GM12878 (cell line): ENCODE measurements around the gene PDPK1. TPM values are rescaled to one million over a fixed set of nuclear protein-coding genes. Genes with fewer than 3 reads are reported as not detected.

ENCODE experiments used
- ASH2L ChIP-seq: fragments of 300-600, 200-600 bp; sonication (generic); IDR thresholded peaks from 2 replicates; pipeline ENCODE4 v1.6.1; 2017; ENCODE audit warnings: low read depth, mild to moderate bottlenecking, borderline replicate concordance
- ATF7 ChIP-seq: fragments of 450-650 bp; IDR thresholded peaks from 2 replicates; pipeline ENCODE4 v1.6.1; 2016; ENCODE audit warnings: low read depth, mild to moderate bottlenecking
- BMI1 ChIP-seq: fragments of 450-650 bp; IDR thresholded peaks from 2 replicates; pipeline ENCODE4 v1.6.1; 2016; ENCODE audit warnings: mild to moderate bottlenecking, moderate library complexity, borderline replicate concordance
- JUND ChIP-seq: IDR thresholded peaks from 2 replicates; pipeline ENCODE4 v1.6.1; 2012; ENCODE audit warnings: low read depth, mild to moderate bottlenecking, low read length, improper control_type of control experiment, moderate library complexity
- MYB ChIP-seq: fragments of 150-350 bp; IDR thresholded peaks from 2 replicates; pipeline ENCODE4 v1.6.1; 2014; ENCODE audit warnings: mild to moderate bottlenecking, low read depth, low read length, borderline replicate concordance
- NFXL1 ChIP-seq: fragments of 450-650 bp; IDR thresholded peaks from 2 replicates; pipeline ENCODE4 v1.6.1; 2017; ENCODE audit warnings: antibody characterized with exemption, mild to moderate bottlenecking, borderline replicate concordance
- RAD21 ChIP-seq: IDR thresholded peaks from 2 replicates; pipeline ENCODE4 v1.6.1; 2011; ENCODE audit warnings: mild to moderate bottlenecking, low read depth, low read length, moderate library complexity; ENCODE audit not compliant: insufficient read depth
- RCOR1 ChIP-seq: conservative IDR thresholded peaks from 2 replicates; pipeline ENCODE4 v1.6.1; 2012; ENCODE audit warnings: low read depth, low read length, improper control_type of control experiment
- STAT1 ChIP-seq: fragments of 450-650 bp; conservative IDR thresholded peaks from 2 replicates; pipeline ENCODE4 v1.6.1; 2014; ENCODE audit warnings: antibody characterized with exemption, mild to moderate bottlenecking
- SUZ12 ChIP-seq: fragments of 200-600 bp; sonication (generic); IDR thresholded peaks from one replicate; pipeline ENCODE4 v1.6.1; 2018; ENCODE audit warnings: antibody characterized with exemption, mild to moderate bottlenecking; ENCODE audit not compliant: unreplicated experiment
- YBX1 ChIP-seq: fragments of 450-650 bp; IDR thresholded peaks from 2 replicates; pipeline ENCODE4 v1.6.1; 2016; ENCODE audit warnings: antibody characterized with exemption
- ZNF217 ChIP-seq: fragments of 450-650 bp; IDR thresholded peaks from 2 replicates; pipeline ENCODE4 v1.6.1; 2017; ENCODE audit warnings: antibody characterized with exemption, mild to moderate bottlenecking
- ZNF384 ChIP-seq: IDR thresholded peaks from 2 replicates; pipeline ENCODE4 v1.6.1; 2012; ENCODE audit warnings: low read depth, mild to moderate bottlenecking, low read length, improper control_type of control experiment, borderline replicate concordance
- polyA plus RNA-seq, 11 experiments: library from polyadenylated mRNA; depleted of rRNA in 4 of 11; unstranded in 6 of 11; stranded (reverse) in 5 of 11; fragments of >200 nt; fragmentation: Nextera tagmentation in 4 of 11; fragmentation: Illumina TruSeq in 1 of 11; extraction: Ambion mirVana in 4 of 11; extraction: Trizol in 1 of 11; gene quantifications; 1 replicate in 1 of 11; 2 replicates in 10 of 11; pipeline versions ENCODE4 v1.2.1 to v1.2.3, GENCODE V29; 2011 to 2016; ENCODE audit warnings: inconsistent platforms in 2 of 11, missing spikeins in 2 of 11, low read depth in 1 of 11
- total RNA-seq, 4 experiments: library from RNA; depleted of rRNA in 3 of 4; stranded (reverse); fragments of >200 nt in 3 of 4; fragmentation: Illumina TruSeq in 1 of 4; extraction: Trizol in 1 of 4; gene quantifications; 2 replicates each; pipeline versions ENCODE4 v1.2.1 to v1.2.3, GENCODE V29; 2013 to 2021
- TF ChIP-seq, protein P1 (sequence below): fragments of 450-650 bp; IDR thresholded peaks from 2 replicates; pipeline ENCODE4 v1.6.1; 2018; ENCODE audit warnings: borderline replicate concordance, mild to moderate bottlenecking; ENCODE audit not compliant: partially characterized antibody
- TF ChIP-seq, protein P2 (sequence below): fragments of 450-650 bp; IDR thresholded peaks from 2 replicates; pipeline ENCODE4 v1.6.1; 2017; ENCODE audit warnings: mild to moderate bottlenecking
- TF ChIP-seq, protein P3 (sequence below): IDR thresholded peaks from 2 replicates; pipeline ENCODE4 v1.6.1; 2011; ENCODE audit warnings: mild to moderate bottlenecking, low read depth, low read length, moderate library complexity; ENCODE audit not compliant: insufficient replicate concordance
- TF ChIP-seq, protein P4 (sequence below): IDR thresholded peaks from 2 replicates; pipeline ENCODE4 v1.6.1; 2012; ENCODE audit warnings: mild to moderate bottlenecking, low read depth, low read length

The PDPK1 gene
- total and polyA plus RNA-seq, 10 of the 15 experiments (the other 5 are each of a cell fraction or from before 2014, with no cell fraction given), result 3.9 to 41.3 (median 25.5) TPM

DNA sequence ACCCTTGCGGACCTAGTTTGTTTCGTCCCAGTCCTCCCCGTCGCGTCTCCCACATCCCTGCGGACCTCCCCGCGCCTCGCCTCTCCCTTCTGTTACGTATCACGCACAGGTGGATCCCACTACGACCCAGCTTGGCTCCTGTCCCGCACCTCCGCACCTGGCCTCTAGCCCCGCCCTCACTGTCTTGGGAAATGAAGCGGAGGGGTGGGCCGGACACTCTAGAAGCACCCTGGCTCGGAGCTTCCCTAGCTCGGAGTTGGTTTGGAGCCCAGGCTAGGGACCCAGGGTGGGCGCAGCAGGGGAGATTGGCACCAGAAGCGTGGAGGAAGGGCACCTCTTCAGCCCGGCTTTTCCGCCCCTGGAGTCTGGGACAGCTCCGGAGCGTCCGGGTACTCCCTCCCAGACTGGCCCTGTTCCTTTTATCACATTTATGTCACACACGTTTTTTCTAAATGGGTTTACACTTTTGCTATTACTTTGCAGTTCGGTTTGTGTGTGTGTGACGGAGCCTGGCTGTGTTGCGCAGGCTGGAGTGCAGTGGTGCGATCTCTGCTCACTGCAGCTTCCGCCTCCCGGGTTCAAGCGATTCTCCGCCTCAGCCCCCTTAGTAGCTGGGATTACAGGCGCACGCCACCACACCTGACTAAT is 5.2 kb upstream of the PDPK1 start (continued):
- TF ChIP-seq, protein P1, sequence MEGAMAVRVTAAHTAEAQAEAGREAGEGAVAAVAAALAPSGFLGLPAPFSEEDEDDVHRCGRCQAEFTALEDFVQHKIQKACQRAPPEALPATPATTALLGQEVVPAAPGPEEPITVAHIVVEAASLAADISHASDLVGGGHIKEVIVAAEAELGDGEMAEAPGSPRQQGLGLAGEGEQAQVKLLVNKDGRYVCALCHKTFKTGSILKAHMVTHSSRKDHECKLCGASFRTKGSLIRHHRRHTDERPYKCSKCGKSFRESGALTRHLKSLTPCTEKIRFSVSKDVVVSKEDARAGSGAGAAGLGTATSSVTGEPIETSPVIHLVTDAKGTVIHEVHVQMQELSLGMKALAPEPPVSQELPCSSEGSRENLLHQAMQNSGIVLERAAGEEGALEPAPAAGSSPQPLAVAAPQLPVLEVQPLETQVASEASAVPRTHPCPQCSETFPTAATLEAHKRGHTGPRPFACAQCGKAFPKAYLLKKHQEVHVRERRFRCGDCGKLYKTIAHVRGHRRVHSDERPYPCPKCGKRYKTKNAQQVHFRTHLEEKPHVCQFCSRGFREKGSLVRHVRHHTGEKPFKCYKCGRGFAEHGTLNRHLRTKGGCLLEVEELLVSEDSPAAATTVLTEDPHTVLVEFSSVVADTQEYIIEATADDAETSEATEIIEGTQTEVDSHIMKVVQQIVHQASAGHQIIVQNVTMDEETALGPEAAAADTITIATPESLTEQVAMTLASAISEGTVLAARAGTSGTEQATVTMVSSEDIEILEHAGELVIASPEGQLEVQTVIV, result no peak
- TF ChIP-seq MYB (no peak), ZNF217 (no peak), NFXL1 (no peak), ZNF384 (no peak; the same call in 1 of the 2 replicates), SUZ12 (no peak), BMI1 (no peak), ATF7 (no peak; the same call in 1 of the 2 replicates), JUND (no peak), RAD21 (no peak), RCOR1 (no peak), STAT1 (no peak), ASH2L (no peak), YBX1 (no peak)
- TF ChIP-seq, protein P2, sequence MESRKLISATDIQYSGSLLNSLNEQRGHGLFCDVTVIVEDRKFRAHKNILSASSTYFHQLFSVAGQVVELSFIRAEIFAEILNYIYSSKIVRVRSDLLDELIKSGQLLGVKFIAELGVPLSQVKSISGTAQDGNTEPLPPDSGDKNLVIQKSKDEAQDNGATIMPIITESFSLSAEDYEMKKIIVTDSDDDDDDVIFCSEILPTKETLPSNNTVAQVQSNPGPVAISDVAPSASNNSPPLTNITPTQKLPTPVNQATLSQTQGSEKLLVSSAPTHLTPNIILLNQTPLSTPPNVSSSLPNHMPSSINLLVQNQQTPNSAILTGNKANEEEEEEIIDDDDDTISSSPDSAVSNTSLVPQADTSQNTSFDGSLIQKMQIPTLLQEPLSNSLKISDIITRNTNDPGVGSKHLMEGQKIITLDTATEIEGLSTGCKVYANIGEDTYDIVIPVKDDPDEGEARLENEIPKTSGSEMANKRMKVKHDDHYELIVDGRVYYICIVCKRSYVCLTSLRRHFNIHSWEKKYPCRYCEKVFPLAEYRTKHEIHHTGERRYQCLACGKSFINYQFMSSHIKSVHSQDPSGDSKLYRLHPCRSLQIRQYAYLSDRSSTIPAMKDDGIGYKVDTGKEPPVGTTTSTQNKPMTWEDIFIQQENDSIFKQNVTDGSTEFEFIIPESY, result no peak
- TF ChIP-seq, protein P3, sequence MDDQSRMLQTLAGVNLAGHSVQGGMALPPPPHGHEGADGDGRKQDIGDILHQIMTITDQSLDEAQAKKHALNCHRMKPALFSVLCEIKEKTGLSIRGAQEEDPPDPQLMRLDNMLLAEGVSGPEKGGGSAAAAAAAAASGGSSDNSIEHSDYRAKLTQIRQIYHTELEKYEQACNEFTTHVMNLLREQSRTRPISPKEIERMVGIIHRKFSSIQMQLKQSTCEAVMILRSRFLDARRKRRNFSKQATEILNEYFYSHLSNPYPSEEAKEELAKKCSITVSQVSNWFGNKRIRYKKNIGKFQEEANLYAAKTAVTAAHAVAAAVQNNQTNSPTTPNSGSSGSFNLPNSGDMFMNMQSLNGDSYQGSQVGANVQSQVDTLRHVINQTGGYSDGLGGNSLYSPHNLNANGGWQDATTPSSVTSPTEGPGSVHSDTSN, result no peak
- TF ChIP-seq, protein P4, sequence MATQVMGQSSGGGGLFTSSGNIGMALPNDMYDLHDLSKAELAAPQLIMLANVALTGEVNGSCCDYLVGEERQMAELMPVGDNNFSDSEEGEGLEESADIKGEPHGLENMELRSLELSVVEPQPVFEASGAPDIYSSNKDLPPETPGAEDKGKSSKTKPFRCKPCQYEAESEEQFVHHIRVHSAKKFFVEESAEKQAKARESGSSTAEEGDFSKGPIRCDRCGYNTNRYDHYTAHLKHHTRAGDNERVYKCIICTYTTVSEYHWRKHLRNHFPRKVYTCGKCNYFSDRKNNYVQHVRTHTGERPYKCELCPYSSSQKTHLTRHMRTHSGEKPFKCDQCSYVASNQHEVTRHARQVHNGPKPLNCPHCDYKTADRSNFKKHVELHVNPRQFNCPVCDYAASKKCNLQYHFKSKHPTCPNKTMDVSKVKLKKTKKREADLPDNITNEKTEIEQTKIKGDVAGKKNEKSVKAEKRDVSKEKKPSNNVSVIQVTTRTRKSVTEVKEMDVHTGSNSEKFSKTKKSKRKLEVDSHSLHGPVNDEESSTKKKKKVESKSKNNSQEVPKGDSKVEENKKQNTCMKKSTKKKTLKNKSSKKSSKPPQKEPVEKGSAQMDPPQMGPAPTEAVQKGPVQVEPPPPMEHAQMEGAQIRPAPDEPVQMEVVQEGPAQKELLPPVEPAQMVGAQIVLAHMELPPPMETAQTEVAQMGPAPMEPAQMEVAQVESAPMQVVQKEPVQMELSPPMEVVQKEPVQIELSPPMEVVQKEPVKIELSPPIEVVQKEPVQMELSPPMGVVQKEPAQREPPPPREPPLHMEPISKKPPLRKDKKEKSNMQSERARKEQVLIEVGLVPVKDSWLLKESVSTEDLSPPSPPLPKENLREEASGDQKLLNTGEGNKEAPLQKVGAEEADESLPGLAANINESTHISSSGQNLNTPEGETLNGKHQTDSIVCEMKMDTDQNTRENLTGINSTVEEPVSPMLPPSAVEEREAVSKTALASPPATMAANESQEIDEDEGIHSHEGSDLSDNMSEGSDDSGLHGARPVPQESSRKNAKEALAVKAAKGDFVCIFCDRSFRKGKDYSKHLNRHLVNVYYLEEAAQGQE, result no peak
